ENCODE results near the gene DHRS4. TPM values are rescaled to one million over a fixed set of nuclear protein-coding genes. Genes with fewer than 3 reads are reported as not detected.
A peak's percentile ranks its signal among the peaks of the same experiment; 100 is the strongest.

DHRS4 gene
- total and polyA plus RNA-seq, 9 of the 15 experiments (the other 6 are each of a cell fraction or from before 2014, with no cell fraction given): 0.51 to 35.9 (median 10.1) TPM

- TF ChIP-seq ADNP (tag; IDR thresholded peaks at IDR 0.05) (no peak), NFRKB (IDR thresholded peaks at IDR 0.05; ENCODE audit: low read depth) (no peak), MYC (IDR thresholded peaks at IDR 0.05; ENCODE audit: low read depth, low read length) (no peak), MYC (CRISPR knock-in tag; IDR thresholded peaks at IDR 0.05; ENCODE audit: borderline replicate concordance, low read depth) (peak; percentile 44; the same call in 1 of the 2 replicates), ZNF197 (CRISPR knock-in tag; IDR thresholded peaks at IDR 0.05; ENCODE audit: low read depth) (0 out of 2 replicates have a peak, but pooled peaks have one; percentile 28), ARNT (IDR thresholded peaks at IDR 0.05) (no peak; a peak in 1 of 4 replicates), SMARCA4 (IDR thresholded peaks at IDR 0.05) (no peak), TRIM28 (IDR thresholded peaks at IDR 0.05) (no peak), TBL1XR1 (IDR thresholded peaks at IDR 0.05; ENCODE audit: low read length in 2 of 2) (no peak), CTCF (IDR thresholded peaks at IDR 0.05 in 2 of 3, conservative IDR thresholded peaks at IDR 0.05 in 1 of 3; ENCODE audit: insufficient read depth in 2 of 3, low read depth in 1 of 3, low read length in 3 of 3) (no peak), ZNF253 (CRISPR knock-in tag; conservative IDR thresholded peaks at IDR 0.05) (no peak), JUND (IDR thresholded peaks at IDR 0.05; ENCODE audit: borderline replicate concordance, low read depth, low read length) (0 out of 2 replicates have a peak, but pooled peaks have one; percentile 6), JUND (tag; IDR thresholded peaks at IDR 0.05; ENCODE audit: borderline replicate concordance, low read depth, low read length) (peak; percentile 81; the same call in 2 of the 3 replicates), ZSCAN32 (CRISPR knock-in tag; IDR thresholded peaks at IDR 0.05) (no peak), CBX5 (IDR thresholded peaks at IDR 0.05; ENCODE audit: borderline replicate concordance, low read depth) (no peak), CBX8 (IDR thresholded peaks at IDR 0.05; ENCODE audit: borderline replicate concordance, extremely low read depth, low read depth, low read length, poor library complexity, severe bottlenecking) (no peak), EP400 (IDR thresholded peaks at IDR 0.05) (no peak), ZNF830 (CRISPR knock-in tag; IDR thresholded peaks at IDR 0.05) (no peak), PHF20 (IDR thresholded peaks at IDR 0.05; ENCODE audit: partially characterized antibody) (no peak), HLTF (IDR thresholded peaks at IDR 0.05) (no peak), ZNF583 (CRISPR knock-in tag; IDR thresholded peaks at IDR 0.05) (peak; percentile 99), PCBP1 (IDR thresholded peaks at IDR 0.05; ENCODE audit: low read depth, low read length, poor library complexity, severe bottlenecking) (no peak)
- TF ChIP-seq, protein P1, sequence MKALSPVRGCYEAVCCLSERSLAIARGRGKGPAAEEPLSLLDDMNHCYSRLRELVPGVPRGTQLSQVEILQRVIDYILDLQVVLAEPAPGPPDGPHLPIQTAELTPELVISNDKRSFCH (CRISPR knock-in tag; IDR thresholded peaks at IDR 0.05): no peak
- TF ChIP-seq, protein P1 (tag; IDR thresholded peaks at IDR 0.05): peak; percentile 84
- TF ChIP-seq, protein P2, sequence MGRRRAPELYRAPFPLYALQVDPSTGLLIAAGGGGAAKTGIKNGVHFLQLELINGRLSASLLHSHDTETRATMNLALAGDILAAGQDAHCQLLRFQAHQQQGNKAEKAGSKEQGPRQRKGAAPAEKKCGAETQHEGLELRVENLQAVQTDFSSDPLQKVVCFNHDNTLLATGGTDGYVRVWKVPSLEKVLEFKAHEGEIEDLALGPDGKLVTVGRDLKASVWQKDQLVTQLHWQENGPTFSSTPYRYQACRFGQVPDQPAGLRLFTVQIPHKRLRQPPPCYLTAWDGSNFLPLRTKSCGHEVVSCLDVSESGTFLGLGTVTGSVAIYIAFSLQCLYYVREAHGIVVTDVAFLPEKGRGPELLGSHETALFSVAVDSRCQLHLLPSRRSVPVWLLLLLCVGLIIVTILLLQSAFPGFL (CRISPR knock-in tag; IDR thresholded peaks at IDR 0.05): no peak
- TF ChIP-seq, protein P3, sequence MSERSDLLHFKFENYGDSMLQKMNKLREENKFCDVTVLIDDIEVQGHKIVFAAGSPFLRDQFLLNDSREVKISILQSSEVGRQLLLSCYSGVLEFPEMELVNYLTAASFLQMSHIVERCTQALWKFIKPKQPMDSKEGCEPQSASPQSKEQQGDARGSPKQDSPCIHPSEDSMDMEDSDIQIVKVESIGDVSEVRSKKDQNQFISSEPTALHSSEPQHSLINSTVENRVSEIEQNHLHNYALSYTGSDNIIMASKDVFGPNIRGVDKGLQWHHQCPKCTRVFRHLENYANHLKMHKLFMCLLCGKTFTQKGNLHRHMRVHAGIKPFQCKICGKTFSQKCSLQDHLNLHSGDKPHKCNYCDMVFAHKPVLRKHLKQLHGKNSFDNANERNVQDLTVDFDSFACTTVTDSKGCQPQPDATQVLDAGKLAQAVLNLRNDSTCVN (CRISPR knock-in tag; IDR thresholded peaks at IDR 0.05): no peak
Observed at GRCh38 chr14:23939607-23940326, 13.8 kb upstream of the DHRS4 start (continued).
